ENCODE data around the gene NIPAL1.

The NIPAL1 gene

GRCh38 chr4:48042979-48043461 is 26.4 kb downstream of the NIPAL1 start:
- DNase-seq (ENCODE audit: low read depth in 2 of 2): no peak
- no peak overlapping the region for H3K4me3 ChIP-seq (replicated peaks in 1 of 2; ENCODE audit: low read depth in 2 of 2, low read length in 2 of 2)
- TF ChIP-seq CTCF (IDR thresholded peaks at IDR 0.05; ENCODE audit: low read depth, low read length): no peak

DNA sequence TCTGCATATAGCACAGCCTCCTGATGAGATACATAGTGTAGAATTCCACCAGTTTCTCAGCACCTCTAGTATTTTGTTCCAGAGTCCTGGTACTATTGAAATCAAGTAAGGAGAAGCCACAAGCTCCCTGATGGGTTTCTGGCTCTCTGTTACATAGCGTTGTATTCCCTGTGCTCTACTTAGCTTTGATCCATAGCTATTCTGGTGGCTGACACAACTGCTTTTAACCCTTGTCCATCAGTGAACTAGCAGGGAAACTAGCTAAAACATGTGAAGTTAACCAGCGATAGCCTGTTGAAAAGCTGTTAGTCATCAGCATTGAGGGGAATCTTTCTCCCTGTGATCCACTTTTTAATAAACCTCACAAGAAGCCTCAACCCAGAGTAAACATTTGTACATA is 26.9 kb downstream of the NIPAL1 start:
- TF ChIP-seq CTCF (IDR thresholded peaks at IDR 0.05; ENCODE audit: low read depth, low read length): no peak
- DNase-seq (ENCODE audit: low read depth in 2 of 2): no peak
- no peak overlapping the region for H3K4me3 ChIP-seq (replicated peaks in 1 of 2; ENCODE audit: low read depth in 2 of 2, low read length in 2 of 2)

DNA sequence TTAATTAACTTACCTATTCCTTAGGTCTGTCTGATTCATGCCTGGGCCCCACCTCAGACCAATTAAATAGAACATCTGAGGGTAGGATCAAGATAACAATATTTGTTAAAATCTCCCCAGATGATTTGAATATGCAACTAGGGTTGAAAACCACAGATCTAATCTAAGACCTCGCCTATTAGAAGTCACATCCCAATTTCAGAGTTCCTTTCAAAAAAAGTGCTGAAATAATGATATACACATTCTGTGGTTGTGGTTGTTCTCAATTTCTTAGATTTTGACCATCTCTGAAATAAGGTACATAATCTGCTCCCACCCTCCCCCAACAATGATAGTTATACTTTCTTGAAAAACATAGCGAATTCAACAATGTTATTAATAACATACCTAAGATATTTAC is 27.7 kb downstream of the NIPAL1 start:
- TF ChIP-seq CTCF (IDR thresholded peaks at IDR 0.05; ENCODE audit: low read depth, low read length): no peak
- no peak overlapping the region for H3K4me3 ChIP-seq (replicated peaks in 1 of 2; ENCODE audit: low read depth in 2 of 2, low read length in 2 of 2)
- DNase-seq (ENCODE audit: low read depth in 2 of 2): no peak

- no peak for TF ChIP-seq CTCF (IDR thresholded peaks at IDR 0.05; ENCODE audit: low read depth, low read length)
- DNase-seq (ENCODE audit: low read depth in 2 of 2): no peak
- no peak overlapping the region for H3K4me3 ChIP-seq (replicated peaks in 1 of 2; ENCODE audit: low read depth in 2 of 2, low read length in 2 of 2)
Observed at GRCh38 chr4:48046059-48046458, 29.5 kb downstream of the NIPAL1 start.

- no peak for TF ChIP-seq CTCF (IDR thresholded peaks at IDR 0.05; ENCODE audit: low read depth, low read length)
Observed at GRCh38 chr4:48047421-48047844, 30.9 kb downstream of the NIPAL1 start.

GRCh38 chr4:48047896-48048295 is 31.3 kb downstream of the NIPAL1 start:
- no peak for DNase-seq (ENCODE audit: low read depth in 2 of 2)
- no peak overlapping the region for H3K4me3 ChIP-seq (replicated peaks in 1 of 2; ENCODE audit: low read depth in 2 of 2, low read length in 2 of 2)
- TF ChIP-seq CTCF (IDR thresholded peaks at IDR 0.05; ENCODE audit: low read depth, low read length): no peak

More at GRCh38 chr4:48047421-48047844, 30.9 kb downstream of the NIPAL1 start:
- H3K4me3 ChIP-seq (replicated peaks in 1 of 2; ENCODE audit: low read depth in 2 of 2, low read length in 2 of 2): no peak overlapping the region
- DNase-seq (ENCODE audit: low read depth in 2 of 2): no peak

DNA sequence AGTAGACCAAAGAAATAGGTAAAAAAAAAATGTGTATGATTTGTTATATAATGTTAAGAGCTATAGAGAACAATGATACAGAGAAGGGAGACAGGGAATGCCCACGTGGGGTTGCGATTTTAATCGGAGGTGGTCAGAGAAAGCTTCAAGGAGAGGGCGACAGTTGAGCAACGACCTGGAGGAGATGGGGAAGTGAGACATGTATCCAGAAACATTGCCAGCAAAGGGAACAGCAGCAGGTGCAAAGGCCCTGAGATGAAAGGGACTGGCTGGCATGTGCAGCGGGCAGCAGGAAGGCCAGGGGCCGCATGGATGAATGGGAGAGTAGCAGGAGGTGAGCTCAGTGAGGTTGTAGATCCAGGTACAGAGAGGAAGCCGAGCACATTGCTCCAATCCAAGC is 32.9 kb downstream of the NIPAL1 start:
- H3K4me3 ChIP-seq (replicated peaks in 1 of 2; ENCODE audit: low read depth in 2 of 2, low read length in 2 of 2): no peak overlapping the region
- DNase-seq (ENCODE audit: low read depth in 2 of 2): no peak
- TF ChIP-seq CTCF (IDR thresholded peaks at IDR 0.05; ENCODE audit: low read depth, low read length): no peak

Data from cardiac fibroblast (primary cell).